ENCODE results near the gene HEYL.

Gene HEYL

GRCh38 chr1:39640861-39641260, 1.4 kb upstream of the HEYL start:
- H3K9ac ChIP-seq, result no peak overlapping the region
- no peaks in the 10 kb centered on the region for H3K27me3 ChIP-seq (ENCODE audit: control insufficient read depth, insufficient read depth, low read length)
- no peaks in the 10 kb centered on the region for H3K79me2 ChIP-seq
- H3K4me2 ChIP-seq (ENCODE audit: low read length), result no peak overlapping the region
- no peaks in the 10 kb centered on the region for H3K4me1 ChIP-seq
- H3K9me3 ChIP-seq (ENCODE audit: control insufficient read depth, low read length), result no peaks in the 10 kb centered on the region
- no peak overlapping the region for H3K4me3 ChIP-seq (ENCODE audit: low read depth, low read length)
- TF ChIP-seq CTCF (IDR thresholded peaks at IDR 0.05), result no peak
- H3K36me3 ChIP-seq (ENCODE audit: control insufficient read depth, insufficient read depth, low read length), result no peaks in the 10 kb centered on the region
- H3K27ac ChIP-seq, result no peak overlapping the region
- no peak overlapping the region for H2AFZ ChIP-seq

- no peaks in the 10 kb centered on the region for H3K36me3 ChIP-seq (ENCODE audit: control insufficient read depth, insufficient read depth, low read length)
- H3K9me3 ChIP-seq (ENCODE audit: control insufficient read depth, low read length), result no peaks in the 10 kb centered on the region
- H3K27ac ChIP-seq, result no peak overlapping the region
- H3K79me2 ChIP-seq, result no peaks in the 10 kb centered on the region
- H3K27me3 ChIP-seq (ENCODE audit: control insufficient read depth, insufficient read depth, low read length), result no peaks in the 10 kb centered on the region
- no peak for TF ChIP-seq CTCF (IDR thresholded peaks at IDR 0.05)
- H3K4me1 ChIP-seq, result no peaks in the 10 kb centered on the region
- H3K4me2 ChIP-seq (ENCODE audit: low read length), result no peak overlapping the region
- no peak overlapping the region for H3K9ac ChIP-seq
- H3K4me3 ChIP-seq (ENCODE audit: low read depth, low read length), result no peak overlapping the region
- H2AFZ ChIP-seq, result no peak overlapping the region
Measured at GRCh38 chr1:39638965-39639304, 508 bp downstream of the HEYL start.

- Histone ChIP-seq H3K36me3 (ENCODE audit: control insufficient read depth, insufficient read depth, low read length) (no peaks in the 10 kb centered on the region), H3K9ac (no peak overlapping the region), H3K4me3 (ENCODE audit: low read depth, low read length) (no peak overlapping the region), H2AFZ (no peak overlapping the region), H3K27me3 (ENCODE audit: control insufficient read depth, insufficient read depth, low read length) (no peaks in the 10 kb centered on the region), H3K79me2 (no peaks in the 10 kb centered on the region), H3K4me2 (ENCODE audit: low read length) (no peak overlapping the region), H3K4me1 (peaks cover 2% of the 10 kb centered on the region), H3K27ac (no peak overlapping the region), H3K9me3 (ENCODE audit: control insufficient read depth, low read length) (no peaks in the 10 kb centered on the region)
- TF ChIP-seq CTCF (IDR thresholded peaks at IDR 0.05), result no peak
Measured at GRCh38 chr1:39637361-39637760, 2.1 kb downstream of the HEYL start.

- peak overlapping the region; percentile 24 for H3K27ac ChIP-seq
- no peak overlapping the region for H3K9ac ChIP-seq
Measured at GRCh38 chr1:39635871-39636210, 3.6 kb downstream of the HEYL start.

More at GRCh38 chr1:39635871-39636210, 3.6 kb downstream of the HEYL start:
- H3K36me3 ChIP-seq (ENCODE audit: control insufficient read depth, insufficient read depth, low read length), result no peaks in the 10 kb centered on the region
- no peaks in the 10 kb centered on the region for H3K9me3 ChIP-seq (ENCODE audit: control insufficient read depth, low read length)
- H3K79me2 ChIP-seq, result no peaks in the 10 kb centered on the region
- no peak overlapping the region for H3K4me3 ChIP-seq (ENCODE audit: low read depth, low read length)
- H2AFZ ChIP-seq, result no peak overlapping the region
- H3K4me2 ChIP-seq (ENCODE audit: low read length), result no peak overlapping the region
- no peak for TF ChIP-seq CTCF (IDR thresholded peaks at IDR 0.05)
- no peaks in the 10 kb centered on the region for H3K27me3 ChIP-seq (ENCODE audit: control insufficient read depth, insufficient read depth, low read length)
- H3K4me1 ChIP-seq, result peaks cover 2% of the 10 kb centered on the region
